IMR-90 (cell line): ENCODE results near the gene SLC6A7. TPM values are rescaled to one million over a fixed set of nuclear protein-coding genes. Genes with fewer than 3 reads are reported as not detected.

Experiments
- ATAC-seq: fragments of 200-7000 bp; cut with Tn5 transposase; 2 replicates; pipeline ENCODE4 v1.9.1; 2020; ENCODE audit warnings: low read depth, mild to moderate bottlenecking, moderate library complexity
- BruUV-seq: library from RNA; stranded (reverse); fragments of 400-500 nt; replicated peaks from 2 replicates; lab custom pipeline; 2021; lab: Mats Ljungman, UMichigan
- CTCF ChIA-PET: fragments of 300-600 bp; formaldehyde crosslinking; extraction: SDS; loops from one replicate; lab custom pipeline; 2021; ENCODE audit warnings: antibody characterized with exemption; lab: Yijun Ruan, JAX
- POLR2A ChIA-PET: fragments of 300-600 bp; sonication (Branson Sonifier 250); formaldehyde crosslinking; loops from one replicate; lab custom pipeline; 2022; ENCODE audit warnings: antibody characterized with exemption; ENCODE audit not compliant: unreplicated experiment; lab: Charles Lee
- DNase-seq: peaks from one replicate; pipeline ENCODE4 v3.0.0; 2013
- H2AFZ ChIP-seq: replicated peaks from 2 replicates; pipeline ENCODE3; 2013; ENCODE audit warnings: low read length, mild to moderate bottlenecking; ENCODE audit not compliant: poor library complexity
- H2AK5ac ChIP-seq: 2 replicates; pipeline ENCODE4 v1.6.1; 2013; ENCODE audit warnings: low read depth, low read length, inconsistent platforms
- H2AK9ac ChIP-seq: replicated peaks from 2 replicates; pipeline ENCODE3; 2013; ENCODE audit warnings: mild to moderate bottlenecking, low read depth, low read length, moderate library complexity; ENCODE audit not compliant: poor library complexity
- H2BK120ac ChIP-seq: 2 replicates; pipeline ENCODE4 v1.6.1; 2013; ENCODE audit warnings: low read depth, low read length, inconsistent platforms
- H2BK15ac ChIP-seq: 3 replicates; pipeline ENCODE4 v1.6.1; 2013; ENCODE audit warnings: low read depth, low read length, inconsistent platforms
- H2BK20ac ChIP-seq: 2 replicates; pipeline ENCODE4 v1.6.1; 2013; ENCODE audit warnings: low read depth, mild to moderate bottlenecking, inconsistent platforms, low read length, moderate library complexity
- H2BK5ac ChIP-seq: 2 replicates; pipeline ENCODE4 v1.6.1; 2013; ENCODE audit warnings: mild to moderate bottlenecking, low read depth, low read length, inconsistent platforms; ENCODE audit not compliant: poor library complexity, severe bottlenecking
- H3K14ac ChIP-seq: replicated peaks from 2 replicates; pipeline ENCODE4 v1.6.1; 2013; ENCODE audit warnings: low read depth, low read length, inconsistent platforms
- H3K18ac ChIP-seq: 2 replicates; pipeline ENCODE4 v1.6.1; 2013; ENCODE audit warnings: low read depth, low read length, control low read depth
- H3K23ac ChIP-seq: 2 replicates; pipeline ENCODE4 v1.6.1; 2013; ENCODE audit warnings: low read depth, low read length, inconsistent platforms
- H3K27ac ChIP-seq: 2 replicates; pipeline ENCODE4 v1.5.1; 2013; ENCODE audit warnings: mild to moderate bottlenecking, control low read depth, low read length; ENCODE audit not compliant: insufficient read depth
- H3K27me3 ChIP-seq: 2 replicates; pipeline ENCODE4 v1.6.1; 2013; ENCODE audit warnings: low read length; ENCODE audit not compliant: control insufficient read depth, insufficient read depth
- H3K36me3 ChIP-seq: 2 replicates; pipeline ENCODE4 v1.6.1; 2013; ENCODE audit warnings: low read length, mixed read lengths; ENCODE audit not compliant: control insufficient read depth, insufficient read depth
- H3K4ac ChIP-seq: 2 replicates; pipeline ENCODE4 v1.6.1; 2013; ENCODE audit warnings: low read depth, low read length, inconsistent platforms
- H3K4me1 ChIP-seq: 2 replicates; pipeline ENCODE4 v1.6.1; 2013; ENCODE audit warnings: low read length, mixed read lengths; ENCODE audit not compliant: control insufficient read depth, insufficient read depth
- H3K4me2 ChIP-seq: 2 replicates; pipeline ENCODE4 v1.6.1; 2013; ENCODE audit warnings: low read depth, mild to moderate bottlenecking, control low read depth, low read length, moderate library complexity
- H3K4me3 ChIP-seq: 2 replicates; pipeline ENCODE4 v1.5.1; 2013; ENCODE audit warnings: low read depth, mild to moderate bottlenecking, control low read depth, low read length, moderate library complexity; ENCODE audit not compliant: insufficient read depth
- H3K56ac ChIP-seq: 2 replicates; pipeline ENCODE4 v1.6.1; 2013; ENCODE audit warnings: low read length, inconsistent platforms; ENCODE audit not compliant: insufficient read depth; ENCODE audit errors: extremely low read depth
- H3K79me1 ChIP-seq, 2 experiments: 2 replicates each; pipeline ENCODE4 v1.6.1; 2013; ENCODE audit warnings: low read length in 2 of 2, inconsistent platforms in 1 of 2, low read depth in 1 of 2
- H3K9ac ChIP-seq: 2 replicates; pipeline ENCODE4 v1.6.1; 2013; ENCODE audit warnings: low read depth, low read length, control low read depth
- H3K9me1 ChIP-seq: 2 replicates; pipeline ENCODE4 v1.6.1; 2013; ENCODE audit warnings: low read length, inconsistent platforms; ENCODE audit not compliant: insufficient read depth
- H3K9me3 ChIP-seq: 2 replicates; pipeline ENCODE4 v1.6.1; 2013; ENCODE audit warnings: low read length; ENCODE audit not compliant: control insufficient read depth, insufficient read depth
- H4K20me1 ChIP-seq: 2 replicates; pipeline ENCODE4 v1.6.1; 2013; ENCODE audit warnings: low read length, inconsistent platforms; ENCODE audit not compliant: insufficient read depth
- H4K5ac ChIP-seq: 2 replicates; pipeline ENCODE4 v1.6.1; 2013; ENCODE audit warnings: mild to moderate bottlenecking, low read depth, low read length, control low read depth
- H4K8ac ChIP-seq, 2 experiments: 2 replicates each; pipeline ENCODE4 v1.6.1; 2013; ENCODE audit warnings: low read depth in 2 of 2, low read length in 2 of 2, control low read depth in 1 of 2, inconsistent platforms in 1 of 2
- H4K91ac ChIP-seq: 2 replicates; pipeline ENCODE4 v1.6.1; 2013; ENCODE audit warnings: low read depth, low read length, inconsistent platforms; ENCODE audit not compliant: insufficient read depth
- BHLHE40 ChIP-seq: fragments of 150-350 bp; IDR thresholded peaks from 2 replicates; pipeline ENCODE4 v1.6.1; 2016; ENCODE audit warnings: mild to moderate bottlenecking, low read depth, low read length
- CEBPB ChIP-seq: IDR thresholded peaks from 2 replicates; pipeline ENCODE4 v1.6.1; 2012; ENCODE audit warnings: low read depth, low read length, improper control_type of control experiment
- CTCF ChIP-seq: conservative IDR thresholded peaks from 2 replicates; pipeline ENCODE4 v1.5.1; 2012; ENCODE audit warnings: mild to moderate bottlenecking, low read depth, low read length, improper control_type of control experiment
- FOS ChIP-seq: fragments of 150-350 bp; IDR thresholded peaks from 2 replicates; pipeline ENCODE4 v1.6.1; 2016; ENCODE audit warnings: low read depth, low read length
- MAZ ChIP-seq: IDR thresholded peaks from 2 replicates; pipeline ENCODE4 v1.6.1; 2012; ENCODE audit warnings: low read depth, mild to moderate bottlenecking, low read length, improper control_type of control experiment, moderate library complexity, borderline replicate concordance
- MXI1 ChIP-seq: IDR thresholded peaks from 2 replicates; pipeline ENCODE4 v1.6.1; 2012; ENCODE audit warnings: low read depth, mild to moderate bottlenecking, low read length, moderate library complexity, borderline replicate concordance
- POLR2A ChIP-seq: IDR thresholded peaks from 2 replicates; pipeline ENCODE4 v1.6.1; 2012; ENCODE audit warnings: mild to moderate bottlenecking, low read depth, low read length
- RFX5 ChIP-seq: IDR thresholded peaks from 2 replicates; pipeline ENCODE4 v1.8.0; 2012; ENCODE audit warnings: low read depth, mild to moderate bottlenecking, low read length, moderate library complexity
- SMC3 ChIP-seq: fragments of 150-350 bp; IDR thresholded peaks from 2 replicates; pipeline ENCODE4 v1.6.1; 2016; ENCODE audit warnings: low read depth, mild to moderate bottlenecking, antibody characterized with exemption, low read length, moderate library complexity
- USF2 ChIP-seq: fragments of 150-350 bp; IDR thresholded peaks from 2 replicates; pipeline ENCODE4 v1.6.1; 2017; ENCODE audit warnings: mild to moderate bottlenecking, antibody characterized with exemption, low read length, low read depth
- WGBS, 2 experiments: methylation state at CpG; one replicate each; pipeline versions ENCODE4 v1.1.5 to v1.1.7; 2013; ENCODE audit warnings: missing lambda C conversion rate in 2 of 2; ENCODE audit not compliant: insufficient read length in 1 of 2; ENCODE audit errors: extremely low coverage in 2 of 2; 5-methylcytosine and 5-hydroxymethylcytosine counted together
- dilution Hi-C: fragments of 300-500 bp; cut with HindIII; formaldehyde crosslinking; loops from one replicate; pipeline ENCODE4 v1.14.3; 2018; ENCODE audit warnings: low sequenced_read_pairs; ENCODE audit not compliant: unreplicated experiment
- in situ Hi-C: fragments of 300-500 bp; cut with MboI; formaldehyde crosslinking; loops from 3 replicates; pipeline ENCODE4 v1.14.3; 2019; ENCODE audit warnings: low sequenced_read_pairs, inconsistent platforms, mixed read lengths
- intact Hi-C: fragments of 100-400 bp; cut with micrococcal nuclease; formaldehyde crosslinking; loops from 2 replicates; pipeline ENCODE4 v1.10.0; 2022
- polyA plus RNA-seq, 3 experiments: library from polyadenylated mRNA; depleted of rRNA; stranded (reverse); fragments of >200 nt; gene quantifications; 2 replicates each; pipeline ENCODE4 v1.2.3, GENCODE V29; 2012; ENCODE audit warnings: low replicate concordance in 1 of 3
- total RNA-seq: library from RNA; depleted of rRNA; stranded (reverse); fragments of >200 nt; gene quantifications from 2 replicates; pipeline ENCODE4 v1.2.3, GENCODE V29; 2012

Gene SLC6A7
- total and polyA plus RNA-seq, 2 of the 4 experiments (the other 2 are of a cell fraction), result under 0.01 TPM; not detected in 1

GRCh38 chr5:150204590-150204960 is 14.7 kb downstream of the SLC6A7 start:
- Histone ChIP-seq H2BK20ac (no peak overlapping the region), H2BK120ac (no peak overlapping the region), H3K4ac (no peak overlapping the region), H4K20me1 (no peaks in the 10 kb centered on the region), H3K9ac (no peak overlapping the region), H2AFZ (no peak overlapping the region), H3K4me1 (peaks cover 11% of the 10 kb centered on the region), H4K91ac (no peak overlapping the region), H3K9me1 (peaks cover 6% of the 10 kb centered on the region; the same call in 1 of the 2 replicates), H3K27ac (no peak overlapping the region), H2BK15ac (no peak overlapping the region), H2AK5ac (no peak overlapping the region), H2BK5ac (no peak overlapping the region), H3K27me3 (peaks cover 11% of the 10 kb centered on the region), H3K56ac (no peak overlapping the region), H3K14ac (no peak overlapping the region), H3K79me1 (no peaks in the 10 kb centered on the region), H4K5ac (no peak overlapping the region), H3K4me2 (no peak overlapping the region), H3K18ac (no peak overlapping the region), H2AK9ac (no peak overlapping the region), H3K36me3 (no peaks in the 10 kb centered on the region), H3K4me3 (no peak overlapping the region), H4K8ac (no peak overlapping the region), H3K23ac (no peak overlapping the region), H3K9me3 (peaks cover under 1% of the 10 kb centered on the region; the same call in 1 of the 2 replicates)
- dilution Hi-C loops, result no loop called here
- CTCF ChIA-PET, result no interaction called here
- TF ChIP-seq FOS (no peak), USF2 (no peak), POLR2A (no peak), SMC3 (no peak), MXI1 (no peak), RFX5 (no peak), MAZ (no peak), CTCF (no peak), BHLHE40 (no peak), CEBPB (no peak)
- no TSS peak for BruUV-seq
- in situ Hi-C loops, result loop anchor here (25.0 kb wide), 1 partner anchor 567 kb away; no protein-coding TSS in a partner anchor
- ATAC-seq, result no peak
- DNase-seq, result no peak
- intact Hi-C loops, result no loop called here
- POLR2A ChIA-PET, result no interaction called here
- 100% methylated on average over 1 of the region's 13 CpGs; no CpG with 5 or more reads in 1 of the 2 experiments for WGBS, 2 experiments
